GM18505 (cell line): Measurements from ENCODE around the gene TMEM163.

Experiments
- ATAC-seq: cut with Tn5 transposase; IDR thresholded peaks from one replicate; pipeline ENCODE4 v1.9.1; 2021; ENCODE audit not compliant: unreplicated experiment
- POLR2A ChIP-seq: IDR thresholded peaks from 4 replicates; pipeline ENCODE4 v1.6.1; 2011; ENCODE audit warnings: borderline replicate concordance; ENCODE audit not compliant: insufficient read depth, insufficient read length; ENCODE audit errors: extremely low read depth

TMEM163 gene

GRCh38 chr2:134462275-134462674, 256.5 kb downstream of the TMEM163 start:
- TF ChIP-seq POLR2A = no peak
- ATAC-seq = no peak

- no peak for TF ChIP-seq POLR2A
- ATAC-seq = no peak
These were observed 257.3 kb downstream of the TMEM163 start for GRCh38 chr2:134461511-134461910.

- no peak for TF ChIP-seq POLR2A
- ATAC-seq = peak; percentile 68
These were observed 258.2 kb downstream of the TMEM163 start for GRCh38 chr2:134460583-134460998.

- TF ChIP-seq POLR2A = no peak
- ATAC-seq = no peak
These were observed 258.9 kb downstream of the TMEM163 start for GRCh38 chr2:134459706-134460406.

- no peak for TF ChIP-seq POLR2A
- ATAC-seq = no peak
These were observed 259.9 kb downstream of the TMEM163 start for GRCh38 chr2:134458950-134459349.

- TF ChIP-seq POLR2A = no peak
These were observed 260.3 kb downstream of the TMEM163 start for GRCh38 chr2:134458473-134458853.

GRCh38 chr2:134457765-134458472, 260.9 kb downstream of the TMEM163 start:
- ATAC-seq = no peak
- no peak for TF ChIP-seq POLR2A

More at GRCh38 chr2:134458473-134458853, 260.3 kb downstream of the TMEM163 start:
- no peak for ATAC-seq

GRCh38 chr2:134457353-134457752, 261.4 kb downstream of the TMEM163 start:
- TF ChIP-seq POLR2A = no peak
- ATAC-seq = no peak

GRCh38 chr2:134455426-134455825, 263.4 kb downstream of the TMEM163 start:
- no peak for ATAC-seq

GRCh38 chr2:134454931-134455330, 263.9 kb downstream of the TMEM163 start:
- ATAC-seq = no peak
- no peak for TF ChIP-seq POLR2A

More at GRCh38 chr2:134455426-134455825, 263.4 kb downstream of the TMEM163 start:
- TF ChIP-seq POLR2A = no peak

GRCh38 chr2:134454426-134454825, 264.4 kb downstream of the TMEM163 start:
- ATAC-seq = no peak
- TF ChIP-seq POLR2A = no peak

GRCh38 chr2:134453973-134454372, 264.8 kb downstream of the TMEM163 start:
- no peak for TF ChIP-seq POLR2A
- ATAC-seq = no peak

GRCh38 chr2:134453476-134453875, 265.3 kb downstream of the TMEM163 start:
- ATAC-seq = no peak
- no peak for TF ChIP-seq POLR2A

- TF ChIP-seq POLR2A = no peak
- ATAC-seq = no peak
These were observed 266.6 kb downstream of the TMEM163 start for GRCh38 chr2:134452042-134452733.

- ATAC-seq = no peak
- TF ChIP-seq POLR2A = no peak
These were observed 267.5 kb downstream of the TMEM163 start for GRCh38 chr2:134451347-134451630.
